Activated naive CD4-positive, alpha-beta T cell treated with Interleukin-2 at 50 U/mL for 16 hours (primary cell): ENCODE results near the gene NEK2.
"Not testable (repeated sequence)": the region's sequence is repeated elsewhere in the genome, so short reads cannot be mapped to it uniquely, and the experiment has no call there.

Source experiments
- DNase-seq: peaks from one replicate; pipeline ENCODE4 v3.0.0-alpha.2; 2020

Gene NEK2

DNA sequence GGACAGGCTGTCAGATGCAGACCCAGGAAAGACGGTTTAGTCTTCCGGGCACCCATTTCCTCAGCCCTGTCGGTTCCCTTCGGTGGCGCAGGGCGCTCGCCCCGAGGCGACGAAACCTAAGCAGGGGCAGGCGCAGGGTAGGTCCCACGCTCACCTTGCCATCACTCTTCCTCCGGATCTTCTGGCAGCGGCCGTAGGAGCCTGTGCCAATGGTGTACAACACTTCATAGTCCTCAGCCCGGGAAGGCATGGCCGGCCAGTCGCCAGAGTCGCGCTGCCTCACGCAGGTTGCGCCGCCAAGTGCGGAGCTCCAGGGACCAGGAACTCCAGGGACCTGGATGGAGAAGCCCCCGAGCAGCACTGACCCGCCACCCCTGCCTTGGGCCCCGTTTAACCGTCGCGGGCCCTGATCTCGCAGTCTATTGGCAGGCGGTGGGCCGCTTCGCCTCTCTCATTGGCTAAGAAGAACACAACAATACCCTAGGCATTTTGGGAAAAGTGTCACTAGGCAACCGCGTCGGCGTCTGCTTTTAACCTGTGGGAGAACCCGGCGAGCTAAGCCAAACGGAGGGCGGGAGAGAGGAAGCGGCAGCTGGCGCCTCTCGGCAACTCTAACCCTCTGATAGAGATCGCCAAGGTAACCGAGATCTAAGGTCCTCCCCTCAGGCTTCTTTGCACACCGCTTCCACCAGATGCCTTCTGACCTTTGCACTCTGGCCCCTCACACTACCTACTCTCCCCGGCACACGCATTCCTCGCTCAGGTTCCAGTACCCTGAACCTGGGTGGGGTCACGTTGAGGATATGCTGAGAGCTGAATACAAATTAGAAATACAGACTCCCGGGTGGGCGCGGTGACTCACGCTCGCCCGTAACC, at the start of gene NEK2:
TSS of gene NEK2 (minus strand) at position 392 of the 876 bp plus-strand sequence. CDS start at position 250, 142 bp downstream.
- peak; percentile 81 for DNase-seq

DNA sequence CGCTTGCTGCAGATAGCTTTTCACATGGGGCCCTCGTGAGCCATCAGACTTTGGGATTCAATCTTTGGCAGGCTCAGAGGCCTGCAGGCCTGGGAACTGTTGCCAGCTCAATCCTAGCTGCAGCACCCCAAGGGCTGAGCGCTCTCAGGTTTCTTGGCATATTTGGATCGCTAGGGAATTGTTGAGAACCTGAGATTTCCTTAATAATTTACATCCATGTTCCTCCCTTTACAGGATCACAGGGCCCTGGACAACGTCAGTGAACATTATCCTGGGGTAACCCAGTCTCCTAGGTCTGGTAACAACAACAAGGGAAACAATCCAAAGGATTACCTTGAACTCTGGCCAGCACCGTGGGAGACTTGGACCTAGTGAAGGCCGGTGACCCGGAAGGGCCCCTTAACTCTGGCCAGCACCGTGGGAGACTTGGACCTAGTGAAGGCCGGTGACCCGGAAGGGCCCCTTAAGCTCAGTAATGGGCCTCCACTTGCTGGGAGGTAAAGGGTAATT, 49.3 kb upstream of the NEK2 start:
- DNase-seq = no peak

DNA sequence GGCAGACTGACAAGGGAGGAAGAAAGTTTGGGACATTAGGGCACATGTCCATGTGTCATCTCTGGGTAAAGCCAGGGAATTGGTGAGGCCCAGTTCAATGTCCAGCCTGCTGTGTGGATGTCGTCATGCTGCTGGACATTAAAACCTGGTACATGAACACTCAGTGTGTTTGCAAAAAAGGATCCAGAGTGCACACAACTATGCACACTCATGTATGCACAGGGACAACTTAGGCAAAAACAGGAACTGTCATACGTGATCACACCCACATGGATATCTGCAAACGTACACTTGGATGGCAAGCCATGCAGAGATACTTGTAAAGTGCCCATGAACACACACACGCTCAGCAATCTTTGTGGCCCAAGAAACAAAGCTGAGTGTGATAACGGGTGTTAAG, 47.9 kb upstream of the NEK2 start:
- no peak for DNase-seq

DNA sequence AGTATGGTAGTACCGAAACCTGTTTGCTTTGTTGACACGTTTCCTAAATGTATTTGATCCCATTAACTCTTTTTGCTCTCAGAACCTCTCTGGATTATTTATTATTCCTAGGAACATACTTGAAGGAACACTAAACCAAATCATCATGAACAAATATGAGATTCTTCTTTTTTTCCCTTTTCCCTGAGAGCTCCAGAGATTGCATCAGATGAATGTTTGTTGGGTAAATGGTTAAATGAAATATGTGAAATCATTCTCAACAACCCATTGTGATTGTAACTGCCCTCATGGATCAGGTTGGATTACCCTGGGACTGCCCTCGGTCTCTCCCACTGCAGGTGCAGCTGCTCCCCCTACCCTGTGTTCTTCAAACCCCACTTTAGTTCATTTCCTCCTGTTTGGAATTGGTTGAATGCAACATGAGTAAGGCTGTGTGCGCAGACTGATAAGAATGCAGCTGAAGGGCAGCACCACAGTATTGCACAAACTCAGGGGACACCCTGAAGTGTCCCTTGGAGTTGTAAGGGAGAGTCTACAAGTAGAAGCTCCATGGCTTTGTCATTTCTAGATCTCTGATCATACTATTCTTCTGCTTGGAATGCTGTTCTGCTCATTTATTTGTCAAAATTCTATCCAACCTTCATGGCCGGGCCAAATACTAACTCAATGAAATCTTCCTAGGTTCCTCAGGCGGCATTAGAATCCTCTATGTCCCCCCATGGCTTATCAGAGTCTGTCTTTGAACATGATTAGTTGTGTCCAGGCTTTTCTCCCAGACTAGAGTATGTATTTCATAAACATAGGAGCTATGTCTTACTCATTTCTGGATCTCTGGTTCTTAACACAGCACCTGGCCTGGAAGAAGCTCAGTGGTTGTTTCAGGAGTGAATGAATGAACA, 47.1 kb upstream of the NEK2 start:
- DNase-seq = no peak

- not testable (repeated sequence) for DNase-seq
Observed at GRCh38 chr1:211716555-211716954, 41.1 kb upstream of the NEK2 start.

- no peak for DNase-seq
Observed at GRCh38 chr1:211715971-211716370, 40.5 kb upstream of the NEK2 start.

GRCh38 chr1:211714154-211714553, 38.7 kb upstream of the NEK2 start:
- no peak for DNase-seq

- no peak for DNase-seq
Observed at GRCh38 chr1:211713231-211713630, 37.8 kb upstream of the NEK2 start.

DNA sequence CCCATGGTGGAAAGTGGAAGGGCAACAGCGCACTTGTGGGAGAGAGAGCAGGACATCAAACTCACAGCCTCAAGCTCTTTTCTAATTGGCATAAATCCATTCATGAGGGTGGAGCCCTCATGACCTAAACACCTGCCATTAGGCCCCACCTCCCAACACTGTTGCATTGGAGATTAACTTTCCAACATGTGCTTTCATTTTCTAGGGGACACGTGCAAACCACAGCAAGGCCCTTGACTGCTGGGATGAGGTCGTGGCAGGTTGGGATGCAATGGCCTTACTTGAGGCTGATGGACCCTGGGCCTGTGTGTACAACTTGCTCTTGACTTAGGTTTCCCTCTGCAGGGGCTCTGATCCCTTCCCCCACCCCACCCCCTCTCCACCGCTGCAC, 35.9 kb upstream of the NEK2 start:
- no peak for DNase-seq

DNA sequence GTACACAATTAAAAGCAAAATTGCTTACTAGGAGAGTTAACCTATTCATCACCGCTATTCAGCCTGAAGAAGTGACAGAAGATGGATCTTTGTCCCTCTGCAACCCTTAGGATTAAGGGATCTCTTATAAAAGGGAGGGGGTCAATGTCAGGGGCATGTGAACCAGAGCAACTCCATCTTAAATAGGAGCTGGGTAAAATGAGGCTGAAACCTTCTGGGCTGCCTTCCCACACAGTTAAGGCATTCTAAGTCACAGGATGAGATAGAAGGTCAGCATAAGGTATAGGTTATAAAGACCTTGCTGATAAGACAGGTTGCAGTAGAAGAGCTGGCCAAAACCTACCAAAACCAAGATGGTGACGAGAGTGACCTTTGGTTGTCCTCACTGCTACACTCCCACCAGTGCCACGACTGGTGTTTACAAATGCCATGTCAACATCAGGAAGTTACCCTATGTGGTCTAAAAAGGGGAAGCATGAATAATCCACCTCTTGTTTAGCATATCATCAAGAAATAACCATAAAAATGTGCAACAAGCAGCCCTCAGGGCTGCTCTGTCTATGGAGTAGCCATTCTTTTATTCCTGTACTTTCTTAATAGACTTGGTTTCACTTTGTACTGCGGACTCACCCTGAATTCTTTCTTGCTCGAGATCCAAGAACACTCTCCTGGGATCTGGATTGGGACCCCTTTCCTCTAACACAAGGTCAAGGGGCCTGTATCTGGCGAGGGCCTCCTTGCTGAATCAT, 35.3 kb upstream of the NEK2 start:
- DNase-seq = no peak

DNA sequence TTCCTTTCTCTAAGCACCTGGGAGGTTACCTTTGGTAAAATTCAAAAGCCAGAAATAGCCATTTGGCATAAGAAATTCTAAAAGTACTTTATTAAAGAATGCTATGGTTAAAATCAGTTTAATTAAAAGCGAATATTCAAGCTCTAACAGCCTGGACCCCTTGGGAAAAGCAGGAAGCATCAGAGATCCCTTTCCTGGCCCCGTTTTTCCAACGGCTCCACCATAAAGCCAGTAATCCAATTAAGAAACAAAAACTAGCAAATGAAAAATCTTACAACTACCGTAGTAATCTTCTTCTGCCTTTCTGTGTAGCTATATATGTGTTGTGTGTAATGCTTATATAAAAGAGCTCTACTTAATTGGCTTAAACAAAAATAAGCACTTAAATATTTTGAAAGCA, 33.5 kb upstream of the NEK2 start:
- DNase-seq = no peak

GRCh38 chr1:211708006-211708405, 32.6 kb upstream of the NEK2 start:
- no peak for DNase-seq

GRCh38 chr1:211705467-211706091, 30.2 kb upstream of the NEK2 start:
- no peak for DNase-seq

DNA sequence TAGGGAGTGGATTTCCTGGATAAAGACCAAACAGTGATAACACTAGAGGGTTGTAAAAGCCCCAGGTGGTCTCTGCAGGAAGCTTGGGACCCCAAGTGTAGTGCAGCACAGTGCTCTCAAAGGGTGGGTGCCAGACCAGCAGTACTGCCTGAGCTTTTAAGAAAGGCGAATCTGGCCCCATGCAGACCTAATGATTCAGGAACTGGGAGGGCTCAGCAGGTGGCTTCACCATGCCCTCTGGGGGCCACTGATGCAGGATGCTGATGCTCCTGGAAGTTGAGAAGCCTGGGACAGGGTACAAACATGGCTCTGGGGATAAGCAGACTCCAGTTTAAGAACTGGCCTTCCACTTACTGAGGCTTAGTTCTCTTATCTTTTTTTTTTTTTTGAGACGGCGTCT, 29.1 kb upstream of the NEK2 start:
- DNase-seq = no peak

DNA sequence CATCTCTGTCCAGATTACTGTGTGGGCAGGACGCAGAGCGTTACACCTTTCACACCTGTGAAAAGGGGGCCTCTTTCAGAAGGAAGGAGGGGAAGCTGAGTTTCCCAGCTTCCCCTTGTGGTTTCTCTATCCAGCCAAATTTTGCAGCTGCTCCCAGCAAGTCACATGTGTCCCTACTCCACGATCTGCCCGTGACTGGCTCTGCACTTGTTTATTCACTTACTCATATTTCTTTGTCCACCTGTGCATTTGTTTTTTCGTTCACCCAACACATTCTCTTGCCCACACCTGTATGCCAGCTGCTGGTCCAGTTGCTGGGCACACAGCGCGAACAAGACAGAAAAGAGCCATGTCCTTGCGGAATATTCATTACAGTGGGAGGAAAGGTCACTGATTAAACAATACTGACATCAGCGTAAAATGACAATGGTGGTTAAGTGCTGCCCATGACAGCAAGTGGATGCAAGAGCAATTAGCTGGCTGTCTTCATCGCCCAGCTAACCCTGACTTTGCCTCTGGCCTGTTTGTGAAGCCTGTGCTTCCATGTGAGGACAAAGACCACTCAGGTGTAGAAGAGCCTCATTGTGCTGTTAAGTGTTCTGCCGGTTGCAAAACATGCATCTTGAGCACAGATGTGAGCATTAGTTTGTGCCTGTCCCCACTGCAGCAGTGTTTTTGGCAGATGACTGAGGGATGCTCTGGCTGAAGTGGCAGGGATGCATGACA, 28.6 kb upstream of the NEK2 start:
- no peak for DNase-seq

- DNase-seq = no peak
Observed at GRCh38 chr1:211701733-211702132, 26.3 kb upstream of the NEK2 start.

GRCh38 chr1:211699059-211699458, 23.6 kb upstream of the NEK2 start:
- no peak for DNase-seq

DNA sequence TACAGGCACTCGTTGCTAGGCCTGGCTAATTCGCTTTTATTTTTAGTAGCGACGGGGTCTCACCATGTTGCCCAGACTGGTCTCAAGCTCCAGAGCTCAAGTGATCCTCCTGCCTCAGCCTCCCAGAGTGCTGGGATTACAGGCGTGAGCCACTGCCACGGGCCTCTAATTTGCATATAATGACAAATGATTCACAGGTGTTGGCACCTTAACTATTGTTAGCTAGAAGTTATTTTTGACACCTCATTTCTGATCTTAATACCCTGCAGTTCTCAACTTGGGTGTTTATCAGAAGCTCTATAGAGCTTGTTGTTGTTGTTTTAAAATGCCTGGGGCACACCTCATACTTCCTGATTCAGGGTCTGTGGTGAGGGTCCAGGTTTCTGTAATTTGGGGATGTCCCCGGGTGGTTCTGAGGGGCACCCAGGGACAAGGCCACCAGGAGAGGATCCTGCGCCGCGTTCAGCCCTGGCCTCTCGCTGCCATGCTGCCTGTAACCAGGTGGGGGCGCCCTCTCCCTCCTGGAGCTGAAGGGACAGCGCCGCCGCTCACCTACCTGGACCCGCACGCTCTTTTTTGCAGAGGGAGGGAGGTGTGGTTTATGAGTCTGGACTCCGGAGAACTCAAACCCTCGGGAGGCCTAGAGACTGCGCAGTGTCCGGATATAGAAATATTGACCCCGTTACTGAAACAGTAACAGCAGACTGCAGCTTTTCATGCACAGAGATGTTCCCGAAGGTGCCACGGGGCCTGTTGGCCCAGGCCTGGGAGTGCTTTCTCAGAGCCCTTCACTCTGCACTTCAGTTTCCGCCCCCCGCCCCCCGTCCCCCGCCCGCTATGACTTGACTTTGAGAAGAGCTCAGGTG, 23.0 kb upstream of the NEK2 start:
- DNase-seq = peak; percentile 83

GRCh38 chr1:211697356-211697755, 21.9 kb upstream of the NEK2 start:
- DNase-seq = no peak

GRCh38 chr1:211695135-211695816, 19.9 kb upstream of the NEK2 start:
- peak; percentile 18 for DNase-seq
